Activated gamma-delta T cell treated with anti-CD3 and anti-CD28 coated beads, Interleukin-2, amount 50 U/mL, for 16 hours (primary cell): ENCODE data around the gene PLD5.

Source experiments
- DNase-seq: peaks from one replicate; pipeline ENCODE4 v3.0.0-alpha.2; 2020; ENCODE audit warnings: low read depth

The PLD5 gene

DNA sequence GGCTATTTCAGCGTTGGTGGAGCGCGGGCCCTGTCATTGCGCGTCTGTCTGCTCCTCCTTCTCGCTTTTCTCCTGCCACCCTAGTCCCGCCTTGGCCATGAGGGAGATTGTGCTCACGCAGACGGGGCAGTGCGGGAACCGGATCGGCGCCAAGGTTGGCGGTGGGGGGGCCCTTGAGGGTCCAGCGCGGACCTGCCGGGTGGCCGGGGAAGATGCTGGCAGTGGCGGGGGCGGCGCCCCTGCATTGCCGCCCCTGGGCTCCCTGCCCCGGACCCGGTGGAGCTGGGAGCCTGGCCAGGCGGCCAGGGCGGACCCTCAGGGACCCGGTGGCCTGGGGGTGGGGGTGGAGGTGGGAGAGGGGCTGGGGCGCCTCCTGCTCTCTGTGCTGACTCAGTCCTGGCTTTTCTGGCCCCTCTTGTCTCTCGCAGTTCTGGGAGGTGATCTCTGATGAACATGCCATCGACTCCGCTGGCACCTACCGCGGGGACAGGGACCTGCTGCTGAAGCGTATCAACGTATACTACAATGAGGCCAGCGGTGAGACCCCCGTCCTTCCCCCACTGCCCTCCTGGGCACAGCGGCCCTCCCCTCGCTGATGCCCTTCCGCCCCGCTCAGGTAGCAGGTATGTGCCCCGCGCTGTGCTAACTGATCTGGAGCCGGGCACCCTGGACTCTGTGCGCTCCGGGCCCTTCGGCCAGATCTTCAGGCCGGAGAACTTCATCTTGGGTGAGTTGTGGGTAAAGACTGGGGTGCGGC lies 467.3 kb downstream of the PLD5 start:
- no peak for DNase-seq

DNA sequence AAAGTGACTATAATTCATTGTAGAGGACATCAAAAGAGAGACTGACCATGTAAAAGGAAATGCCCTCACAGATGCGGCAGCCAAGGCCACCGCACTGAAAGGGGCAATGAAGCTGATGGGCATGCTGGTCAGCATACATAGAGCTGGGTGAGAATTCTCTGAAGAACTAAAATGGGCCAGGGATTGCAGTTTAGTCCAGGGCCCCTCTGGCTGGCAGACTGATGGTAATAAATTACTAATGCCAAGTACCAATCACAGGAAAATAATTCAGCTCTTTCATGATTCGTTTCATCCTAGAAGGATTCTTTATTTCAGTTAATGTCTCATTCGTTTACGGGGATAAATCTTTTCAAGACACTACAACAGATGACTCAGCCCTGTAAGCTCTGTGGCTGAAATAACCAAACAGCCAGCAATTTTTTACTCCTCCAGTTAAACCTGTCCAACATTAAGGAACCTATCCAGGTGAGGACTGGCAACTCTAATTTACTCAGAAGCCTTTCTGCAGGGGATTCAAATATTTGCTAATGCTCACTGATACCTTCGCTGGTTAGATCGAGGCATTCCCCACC lies 468.7 kb downstream of the PLD5 start:
- DNase-seq: no peak

DNA sequence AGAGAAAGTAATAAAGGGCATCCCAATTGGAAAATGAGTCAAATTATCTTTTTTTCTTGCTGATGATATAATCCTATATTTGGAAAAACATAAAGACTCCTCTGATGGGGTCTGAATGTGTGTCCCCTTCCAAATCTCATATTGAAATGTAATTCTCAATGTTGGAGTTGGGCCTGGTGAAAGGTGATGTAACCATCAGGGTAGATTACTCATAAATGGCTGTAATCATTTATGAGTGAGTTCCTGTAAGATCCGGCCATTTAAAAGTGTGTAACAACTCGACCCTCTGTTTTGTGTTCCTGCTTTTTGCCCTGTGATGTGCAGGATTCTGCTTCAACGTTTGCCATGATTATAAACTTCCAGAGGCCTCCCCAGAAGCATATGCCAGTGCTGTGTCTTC lies 481.3 kb downstream of the PLD5 start:
- no peak for DNase-seq

DNA sequence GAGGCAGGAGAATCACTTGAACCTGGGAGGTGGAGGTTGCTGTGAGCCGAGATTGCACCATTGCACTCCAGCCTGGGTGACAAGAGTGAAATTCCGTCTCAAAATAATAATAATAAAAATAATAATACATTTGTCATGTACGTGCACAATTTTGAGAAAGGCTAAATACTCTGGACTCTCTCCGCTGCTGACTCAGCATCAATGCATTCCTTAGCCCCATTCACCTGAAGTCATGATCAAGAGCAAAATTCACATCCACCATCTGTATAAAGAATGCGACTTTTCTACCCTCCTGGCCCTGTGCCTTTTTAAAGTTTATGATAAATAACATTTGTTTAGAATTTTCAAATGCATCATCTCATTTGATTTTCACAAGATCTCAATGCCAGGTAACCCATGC lies 490.1 kb downstream of the PLD5 start:
- DNase-seq: no peak

DNA sequence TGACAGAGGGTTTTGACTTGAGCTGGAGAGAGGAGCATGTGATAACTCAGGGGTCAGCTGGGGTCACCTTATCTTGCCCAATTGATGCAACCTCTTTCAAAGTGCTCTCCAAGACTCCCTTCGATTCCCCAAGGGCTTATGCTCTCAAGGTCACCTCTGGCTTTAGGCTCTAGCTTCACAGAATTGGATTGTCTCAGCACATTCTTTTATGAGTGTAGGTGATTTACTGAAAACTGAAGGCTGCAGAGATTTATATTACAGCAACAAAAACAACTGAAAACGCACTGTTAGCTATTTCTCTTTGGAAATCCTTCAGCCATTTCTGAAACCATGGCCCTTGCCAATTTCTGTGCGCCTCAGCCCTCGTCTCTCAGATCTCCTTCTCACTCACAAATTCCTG lies 491.1 kb downstream of the PLD5 start:
- no peak for DNase-seq
